Activated CD4-positive, alpha-beta T cell treated with anti-CD3 and anti-CD28 coated beads, Interleukin-2, amount 50 U/mL, for 4 hours (primary cell): Measurements from ENCODE around the gene AMN.

ENCODE experiments used
- DNase-seq, 2 experiments: peaks; one replicate each; pipeline ENCODE4 v3.0.0-alpha.2; 2020

The AMN gene

GRCh38 chr14:102947321-102948103 lies 25.0 kb downstream of the AMN start:
- DNase-seq = no peak

GRCh38 chr14:102948698-102949061 lies 26.2 kb downstream of the AMN start:
- DNase-seq = no peak

- DNase-seq = no peak
These were observed 26.8 kb downstream of the AMN start for GRCh38 chr14:102949062-102949800.

- no peak for DNase-seq
These were observed 27.5 kb downstream of the AMN start for GRCh38 chr14:102949801-102950451.

- DNase-seq = no peak
These were observed 28.6 kb downstream of the AMN start for GRCh38 chr14:102951034-102951433.

GRCh38 chr14:102951799-102952198 lies 29.3 kb downstream of the AMN start:
- DNase-seq = no peak

GRCh38 chr14:102952276-102952675 lies 29.8 kb downstream of the AMN start:
- no peak for DNase-seq

- no peak for DNase-seq
These were observed 30.6 kb downstream of the AMN start for GRCh38 chr14:102953100-102953499.

- no peak for DNase-seq
These were observed 31.8 kb downstream of the AMN start for GRCh38 chr14:102954081-102954789.

- DNase-seq = no peak
These were observed 33.4 kb downstream of the AMN start for GRCh38 chr14:102955636-102956408.

- DNase-seq = no peak
These were observed 34.8 kb downstream of the AMN start for GRCh38 chr14:102957222-102957621.

- DNase-seq = no peak
These were observed 36.0 kb downstream of the AMN start for GRCh38 chr14:102958461-102958860.

- DNase-seq = no peak
These were observed 39.7 kb downstream of the AMN start for GRCh38 chr14:102962111-102962627.

GRCh38 chr14:102964152-102964730 lies 41.8 kb downstream of the AMN start:
- no peak for DNase-seq

- no peak for DNase-seq
These were observed 42.8 kb downstream of the AMN start for GRCh38 chr14:102965282-102965681.

- DNase-seq = no peak
These were observed 43.6 kb downstream of the AMN start for GRCh38 chr14:102965971-102966655.

GRCh38 chr14:102966681-102967505 lies 44.4 kb downstream of the AMN start:
- DNase-seq = no peak

- DNase-seq = no peak
These were observed 45.0 kb downstream of the AMN start for GRCh38 chr14:102967506-102967795.

GRCh38 chr14:102968306-102968705 lies 45.8 kb downstream of the AMN start:
- no peak for DNase-seq

- DNase-seq = no peak
These were observed 46.8 kb downstream of the AMN start for GRCh38 chr14:102969060-102969791.
